Measurements from ENCODE around the gene SEMA3A.
"Not testable (repeated sequence)": the region's sequence is repeated elsewhere in the genome, so short reads cannot be mapped to it uniquely, and the experiment has no call there.

The SEMA3A gene

GRCh38 chr7:84057576-84057975, 137.0 kb downstream of the SEMA3A start:
- DNase-seq = no peak

GRCh38 chr7:84055904-84056605, 138.5 kb downstream of the SEMA3A start:
- DNase-seq = no peak

GRCh38 chr7:84055199-84055598, 139.4 kb downstream of the SEMA3A start:
- not testable (repeated sequence) for DNase-seq

- no peak for DNase-seq
Measured at GRCh38 chr7:84049071-84049836, 145.3 kb downstream of the SEMA3A start.

GRCh38 chr7:84047085-84047484, 147.5 kb downstream of the SEMA3A start:
- DNase-seq = no peak

GRCh38 chr7:84044834-84045233, 149.8 kb downstream of the SEMA3A start:
- no peak for DNase-seq

- DNase-seq = no peak
Measured at GRCh38 chr7:84043661-84044191, 150.9 kb downstream of the SEMA3A start.

GRCh38 chr7:84042110-84042539, 152.5 kb downstream of the SEMA3A start:
- DNase-seq = no peak

GRCh38 chr7:84041649-84042048, 152.9 kb downstream of the SEMA3A start:
- DNase-seq = no peak

GRCh38 chr7:84040355-84040754, 154.2 kb downstream of the SEMA3A start:
- peak; percentile 50 for DNase-seq

- DNase-seq = no peak
Measured at GRCh38 chr7:84039432-84039831, 155.2 kb downstream of the SEMA3A start.

GRCh38 chr7:84027678-84028077, 166.9 kb downstream of the SEMA3A start:
- DNase-seq = no peak

- DNase-seq = no peak
Measured at GRCh38 chr7:84025332-84025927, 169.2 kb downstream of the SEMA3A start.

GRCh38 chr7:84022684-84023308, 171.8 kb downstream of the SEMA3A start:
- peak; percentile 92 for DNase-seq

- DNase-seq = no peak
Measured at GRCh38 chr7:84022009-84022408, 172.6 kb downstream of the SEMA3A start.

- DNase-seq = no peak
Measured at GRCh38 chr7:84021292-84021908, 173.2 kb downstream of the SEMA3A start.

GRCh38 chr7:84017651-84018050, 176.9 kb downstream of the SEMA3A start:
- no peak for DNase-seq

- DNase-seq = no peak
Measured at GRCh38 chr7:84013616-84014240, 180.9 kb downstream of the SEMA3A start.

- no peak for DNase-seq
Measured at GRCh38 chr7:84009782-84010181, 184.8 kb downstream of the SEMA3A start.

- DNase-seq = no peak
Measured at GRCh38 chr7:84009051-84009450, 185.5 kb downstream of the SEMA3A start.

- no peak for DNase-seq
Measured at GRCh38 chr7:84003191-84003590, 191.4 kb downstream of the SEMA3A start.

- DNase-seq = no peak
Measured at GRCh38 chr7:84002348-84002747, 192.2 kb downstream of the SEMA3A start.
